ENCODE results near the gene PRKN.

DNA sequence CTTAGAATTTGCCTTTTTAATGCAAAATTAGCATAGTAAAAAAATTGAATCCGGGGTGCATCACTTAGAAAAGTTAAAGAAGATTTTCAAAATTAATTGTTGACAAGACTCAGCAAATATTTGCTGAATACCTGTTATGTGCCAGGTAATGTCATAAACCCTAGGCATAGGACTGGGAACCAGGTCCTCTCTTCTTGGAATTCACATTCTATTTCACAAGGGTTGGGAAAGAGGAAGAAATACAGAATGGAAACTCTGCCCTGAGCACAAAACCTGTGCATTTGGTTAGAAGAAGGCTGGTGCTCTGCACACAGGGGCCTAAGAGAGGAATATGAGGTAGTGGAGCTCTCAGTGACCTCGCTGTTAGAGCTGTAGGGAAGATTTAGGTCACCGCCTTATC, 879.9 kb downstream of the PRKN start:
- TF ChIP-seq, protein P1, sequence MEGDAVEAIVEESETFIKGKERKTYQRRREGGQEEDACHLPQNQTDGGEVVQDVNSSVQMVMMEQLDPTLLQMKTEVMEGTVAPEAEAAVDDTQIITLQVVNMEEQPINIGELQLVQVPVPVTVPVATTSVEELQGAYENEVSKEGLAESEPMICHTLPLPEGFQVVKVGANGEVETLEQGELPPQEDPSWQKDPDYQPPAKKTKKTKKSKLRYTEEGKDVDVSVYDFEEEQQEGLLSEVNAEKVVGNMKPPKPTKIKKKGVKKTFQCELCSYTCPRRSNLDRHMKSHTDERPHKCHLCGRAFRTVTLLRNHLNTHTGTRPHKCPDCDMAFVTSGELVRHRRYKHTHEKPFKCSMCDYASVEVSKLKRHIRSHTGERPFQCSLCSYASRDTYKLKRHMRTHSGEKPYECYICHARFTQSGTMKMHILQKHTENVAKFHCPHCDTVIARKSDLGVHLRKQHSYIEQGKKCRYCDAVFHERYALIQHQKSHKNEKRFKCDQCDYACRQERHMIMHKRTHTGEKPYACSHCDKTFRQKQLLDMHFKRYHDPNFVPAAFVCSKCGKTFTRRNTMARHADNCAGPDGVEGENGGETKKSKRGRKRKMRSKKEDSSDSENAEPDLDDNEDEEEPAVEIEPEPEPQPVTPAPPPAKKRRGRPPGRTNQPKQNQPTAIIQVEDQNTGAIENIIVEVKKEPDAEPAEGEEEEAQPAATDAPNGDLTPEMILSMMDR (IDR thresholded peaks at IDR 0.05), result no peak
- TF ChIP-seq, protein P2, sequence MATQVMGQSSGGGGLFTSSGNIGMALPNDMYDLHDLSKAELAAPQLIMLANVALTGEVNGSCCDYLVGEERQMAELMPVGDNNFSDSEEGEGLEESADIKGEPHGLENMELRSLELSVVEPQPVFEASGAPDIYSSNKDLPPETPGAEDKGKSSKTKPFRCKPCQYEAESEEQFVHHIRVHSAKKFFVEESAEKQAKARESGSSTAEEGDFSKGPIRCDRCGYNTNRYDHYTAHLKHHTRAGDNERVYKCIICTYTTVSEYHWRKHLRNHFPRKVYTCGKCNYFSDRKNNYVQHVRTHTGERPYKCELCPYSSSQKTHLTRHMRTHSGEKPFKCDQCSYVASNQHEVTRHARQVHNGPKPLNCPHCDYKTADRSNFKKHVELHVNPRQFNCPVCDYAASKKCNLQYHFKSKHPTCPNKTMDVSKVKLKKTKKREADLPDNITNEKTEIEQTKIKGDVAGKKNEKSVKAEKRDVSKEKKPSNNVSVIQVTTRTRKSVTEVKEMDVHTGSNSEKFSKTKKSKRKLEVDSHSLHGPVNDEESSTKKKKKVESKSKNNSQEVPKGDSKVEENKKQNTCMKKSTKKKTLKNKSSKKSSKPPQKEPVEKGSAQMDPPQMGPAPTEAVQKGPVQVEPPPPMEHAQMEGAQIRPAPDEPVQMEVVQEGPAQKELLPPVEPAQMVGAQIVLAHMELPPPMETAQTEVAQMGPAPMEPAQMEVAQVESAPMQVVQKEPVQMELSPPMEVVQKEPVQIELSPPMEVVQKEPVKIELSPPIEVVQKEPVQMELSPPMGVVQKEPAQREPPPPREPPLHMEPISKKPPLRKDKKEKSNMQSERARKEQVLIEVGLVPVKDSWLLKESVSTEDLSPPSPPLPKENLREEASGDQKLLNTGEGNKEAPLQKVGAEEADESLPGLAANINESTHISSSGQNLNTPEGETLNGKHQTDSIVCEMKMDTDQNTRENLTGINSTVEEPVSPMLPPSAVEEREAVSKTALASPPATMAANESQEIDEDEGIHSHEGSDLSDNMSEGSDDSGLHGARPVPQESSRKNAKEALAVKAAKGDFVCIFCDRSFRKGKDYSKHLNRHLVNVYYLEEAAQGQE (IDR thresholded peaks at IDR 0.05; ENCODE audit: insufficient read depth in 1 of 2, low read depth in 2 of 2, low read length in 1 of 2), result no peak
